Osteoblast (primary cell): ENCODE measurements around the gene RNF43. TPM values are rescaled to one million over a fixed set of nuclear protein-coding genes. Genes with fewer than 3 reads are reported as not detected.
"Not testable (repeated sequence)": the region's sequence is repeated elsewhere in the genome, so short reads cannot be mapped to it uniquely, and the experiment has no call there.

Source experiments
- DNase-seq: peaks from one replicate; pipeline ENCODE4 v3.0.0; 2011; ENCODE audit warnings: low spot score, mixed read lengths; ENCODE audit not compliant: insufficient read length; ENCODE audit errors: missing footprints
- H2AFZ ChIP-seq: 2 replicates; pipeline ENCODE4 v1.6.0; 2011; ENCODE audit warnings: mild to moderate bottlenecking, low read length
- H3K27ac ChIP-seq: 2 replicates; pipeline ENCODE4 v1.5.1; 2011; ENCODE audit warnings: mild to moderate bottlenecking, low read depth, low read length, moderate library complexity
- H3K27me3 ChIP-seq: 2 replicates; pipeline ENCODE4 v1.6.0; 2012; ENCODE audit warnings: mild to moderate bottlenecking, control low read depth, inconsistent platforms, low read length, moderate library complexity; ENCODE audit not compliant: insufficient read depth
- H3K36me3 ChIP-seq: 2 replicates; pipeline ENCODE4 v1.5.1; 2011; ENCODE audit warnings: mild to moderate bottlenecking, low read length, control low read depth, moderate library complexity; ENCODE audit not compliant: insufficient read depth
- H3K4me1 ChIP-seq: 2 replicates; pipeline ENCODE4 v1.5.1; 2011; ENCODE audit warnings: mild to moderate bottlenecking, low read length, control low read depth, moderate library complexity; ENCODE audit not compliant: insufficient read depth
- H3K4me2 ChIP-seq: 2 replicates; pipeline ENCODE4 v1.6.0; 2011; ENCODE audit warnings: mild to moderate bottlenecking, low read length; ENCODE audit not compliant: insufficient read depth
- H3K4me3 ChIP-seq: fragments of 200-600 bp; sonication (generic); 3 replicates; pipeline ENCODE4 v1.5.1; 2012; ENCODE audit warnings: mild to moderate bottlenecking, low read length, inconsistent platforms; ENCODE audit not compliant: insufficient read depth
- H3K79me2 ChIP-seq: 2 replicates; pipeline ENCODE4 v1.6.0; 2012; ENCODE audit warnings: mild to moderate bottlenecking, low read length, control low read depth, inconsistent platforms; ENCODE audit not compliant: insufficient read depth
- H3K9me3 ChIP-seq: 2 replicates; pipeline ENCODE4 v1.5.1; 2011; ENCODE audit warnings: low read depth, low read length, control low read depth
- H4K20me1 ChIP-seq: 2 replicates; pipeline ENCODE4 v1.6.0; 2012; ENCODE audit warnings: mild to moderate bottlenecking, low read length, control low read depth; ENCODE audit not compliant: insufficient read depth
- total RNA-seq: library from RNA; depleted of rRNA; stranded (reverse); fragments of >200 nt; gene quantifications from 2 replicates; pipeline ENCODE4 v1.2.3, GENCODE V29; 2012
- TF ChIP-seq, protein P1 (sequence below): IDR thresholded peaks from 2 replicates; pipeline ENCODE4 v1.5.1; 2011; ENCODE audit warnings: mild to moderate bottlenecking, low read depth, low read length, moderate library complexity; ENCODE audit errors: extremely low read depth

The RNF43 gene
- total RNA-seq, 1 donor, result under 0.01 TPM

DNA sequence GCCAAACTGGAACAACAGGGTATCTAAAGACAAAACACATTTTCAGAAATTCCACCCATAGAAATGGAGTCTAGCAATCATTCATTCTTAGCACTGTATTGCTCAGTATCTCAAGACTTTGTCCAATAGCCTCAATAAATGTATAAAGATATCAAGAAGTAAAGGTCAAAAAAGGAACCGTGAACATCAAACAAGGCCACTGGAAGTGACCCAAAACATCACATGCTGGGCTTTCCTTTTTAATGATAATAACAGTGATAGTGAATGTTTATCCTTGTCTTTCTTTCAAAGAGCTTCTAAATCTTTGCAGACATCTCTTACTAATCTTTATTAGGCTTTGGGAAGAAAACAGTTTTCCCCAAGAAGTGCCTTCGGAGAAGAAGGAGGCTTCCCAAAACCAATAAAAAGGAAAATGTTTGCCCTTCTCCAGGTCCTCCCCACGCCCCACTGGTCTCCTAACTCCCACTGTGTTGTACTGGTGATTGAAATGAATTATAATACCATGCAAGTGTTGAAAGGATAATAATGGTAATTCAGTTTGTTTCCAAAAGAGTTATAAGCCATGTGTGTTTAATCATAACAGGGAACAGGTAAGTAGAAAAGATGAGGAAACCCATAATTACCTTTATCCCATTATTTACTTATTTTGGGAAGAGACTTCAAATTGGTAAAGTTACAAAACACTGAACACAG lies 18.6 kb downstream of the RNF43 start:
- TF ChIP-seq, protein P1, sequence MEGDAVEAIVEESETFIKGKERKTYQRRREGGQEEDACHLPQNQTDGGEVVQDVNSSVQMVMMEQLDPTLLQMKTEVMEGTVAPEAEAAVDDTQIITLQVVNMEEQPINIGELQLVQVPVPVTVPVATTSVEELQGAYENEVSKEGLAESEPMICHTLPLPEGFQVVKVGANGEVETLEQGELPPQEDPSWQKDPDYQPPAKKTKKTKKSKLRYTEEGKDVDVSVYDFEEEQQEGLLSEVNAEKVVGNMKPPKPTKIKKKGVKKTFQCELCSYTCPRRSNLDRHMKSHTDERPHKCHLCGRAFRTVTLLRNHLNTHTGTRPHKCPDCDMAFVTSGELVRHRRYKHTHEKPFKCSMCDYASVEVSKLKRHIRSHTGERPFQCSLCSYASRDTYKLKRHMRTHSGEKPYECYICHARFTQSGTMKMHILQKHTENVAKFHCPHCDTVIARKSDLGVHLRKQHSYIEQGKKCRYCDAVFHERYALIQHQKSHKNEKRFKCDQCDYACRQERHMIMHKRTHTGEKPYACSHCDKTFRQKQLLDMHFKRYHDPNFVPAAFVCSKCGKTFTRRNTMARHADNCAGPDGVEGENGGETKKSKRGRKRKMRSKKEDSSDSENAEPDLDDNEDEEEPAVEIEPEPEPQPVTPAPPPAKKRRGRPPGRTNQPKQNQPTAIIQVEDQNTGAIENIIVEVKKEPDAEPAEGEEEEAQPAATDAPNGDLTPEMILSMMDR, result no peak
- H3K36me3 ChIP-seq, result no peaks in the 10 kb centered on the region
- no peak overlapping the region for H3K27ac ChIP-seq
- H4K20me1 ChIP-seq, result no peaks in the 10 kb centered on the region
- no peaks in the 10 kb centered on the region for H3K9me3 ChIP-seq
- H3K4me1 ChIP-seq, result peaks cover 15% of the 10 kb centered on the region
- H3K79me2 ChIP-seq, result no peaks in the 10 kb centered on the region
- no peak overlapping the region for H3K4me2 ChIP-seq
- H2AFZ ChIP-seq, result no peak overlapping the region
- H3K4me3 ChIP-seq, result no peak overlapping the region
- H3K27me3 ChIP-seq, result peaks cover 10% of the 10 kb centered on the region
- DNase-seq, result no peak

GRCh38 chr17:58397421-58397820 lies 19.9 kb downstream of the RNF43 start:
- not testable (repeated sequence) for H3K4me3 ChIP-seq, H3K4me2 ChIP-seq, H3K79me2 ChIP-seq, H2AFZ ChIP-seq, H3K36me3 ChIP-seq, DNase-seq, H3K9me3 ChIP-seq, H4K20me1 ChIP-seq, H3K4me1 ChIP-seq, H3K27ac ChIP-seq, H3K27me3 ChIP-seq

GRCh38 chr17:58396173-58396572 lies 21.2 kb downstream of the RNF43 start:
- no peaks in the 10 kb centered on the region for H3K36me3 ChIP-seq
- H3K9me3 ChIP-seq, result no peaks in the 10 kb centered on the region
- TF ChIP-seq, protein P1, result no peak
- peaks cover 18% of the 10 kb centered on the region for H3K27me3 ChIP-seq
- no peaks in the 10 kb centered on the region for H3K4me1 ChIP-seq
- no peak for DNase-seq
- H3K27ac ChIP-seq, result no peak overlapping the region
- no peak overlapping the region for H3K4me2 ChIP-seq
- H4K20me1 ChIP-seq, result no peaks in the 10 kb centered on the region
- H3K79me2 ChIP-seq, result no peaks in the 10 kb centered on the region
- H2AFZ ChIP-seq, result no peak overlapping the region
- no peak overlapping the region for H3K4me3 ChIP-seq

DNA sequence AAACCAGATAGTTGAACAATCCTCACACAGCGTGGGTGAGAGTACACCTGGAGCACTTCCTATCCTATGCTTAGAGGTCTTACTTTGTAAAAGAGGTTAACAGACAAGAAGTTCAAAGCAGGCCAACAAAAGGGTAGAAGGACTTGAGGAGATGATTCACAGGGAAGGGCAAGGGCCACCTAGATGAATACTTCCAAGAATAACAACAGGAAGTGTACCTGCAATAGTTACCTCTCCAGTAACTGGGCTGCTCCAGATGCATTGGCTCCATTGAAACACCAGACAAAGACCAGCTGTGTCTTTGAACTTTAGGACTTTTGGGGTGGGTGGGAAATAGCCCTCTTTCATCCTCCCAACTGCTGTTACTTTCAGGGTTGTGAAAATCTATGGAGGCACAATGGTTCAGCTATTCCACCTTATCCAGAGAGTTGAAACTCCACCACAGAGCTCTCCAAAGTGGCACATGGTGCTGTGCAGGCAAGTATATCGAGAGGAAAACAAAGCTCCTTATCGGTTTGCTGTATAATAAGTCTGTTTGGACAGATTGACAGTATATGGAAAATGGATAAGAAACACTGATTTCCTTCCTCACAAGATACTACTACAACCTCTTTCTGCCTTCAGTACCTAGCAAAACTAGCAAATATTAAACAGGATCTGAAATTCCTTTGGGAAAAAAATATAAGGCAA lies 22.7 kb downstream of the RNF43 start:
- Histone ChIP-seq H2AFZ (no peak overlapping the region), H4K20me1 (no peaks in the 10 kb centered on the region), H3K27ac (no peak overlapping the region), H3K79me2 (no peaks in the 10 kb centered on the region), H3K9me3 (no peaks in the 10 kb centered on the region), H3K4me1 (no peaks in the 10 kb centered on the region), H3K4me3 (no peak overlapping the region), H3K36me3 (no peaks in the 10 kb centered on the region), H3K27me3 (peaks cover 22% of the 10 kb centered on the region), H3K4me2 (no peak overlapping the region)
- TF ChIP-seq, protein P1, result no peak
- DNase-seq, result no peak
